ENCODE data around the gene MNX1.

DNA sequence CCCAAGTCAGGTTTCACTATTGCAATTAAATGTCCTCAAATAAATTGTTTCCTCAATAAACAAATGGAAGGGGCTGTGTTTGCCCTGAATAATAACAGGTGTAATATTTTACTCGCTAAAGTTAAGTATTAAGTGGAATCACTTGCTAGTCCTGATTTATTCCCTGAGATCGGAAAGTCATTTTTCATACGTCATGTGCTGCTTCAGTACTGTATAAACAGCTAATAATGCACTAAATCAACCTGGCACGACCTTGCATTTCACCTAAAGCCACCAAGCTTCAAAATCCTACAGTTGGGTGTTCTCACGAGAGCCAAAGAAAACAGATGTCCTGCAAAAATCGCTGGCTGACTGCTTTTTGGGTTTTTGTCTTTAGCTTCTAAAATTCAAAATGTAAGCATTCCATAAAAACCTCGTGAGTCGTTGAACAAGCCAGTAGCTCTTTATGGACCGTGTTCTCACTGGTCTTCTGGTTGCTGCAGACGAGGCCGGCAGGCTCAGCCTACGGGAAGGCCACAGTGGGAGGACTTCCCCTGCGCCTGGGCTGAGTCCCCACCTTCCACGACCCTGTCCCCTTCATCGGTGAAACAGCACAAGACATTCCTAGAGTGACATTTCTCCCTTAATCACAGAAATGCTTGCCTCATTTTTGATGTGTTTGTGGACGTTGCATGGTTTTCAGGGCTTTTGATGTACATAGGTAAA is 17.9 kb upstream of the MNX1 start:
- TF ChIP-seq, protein P1, sequence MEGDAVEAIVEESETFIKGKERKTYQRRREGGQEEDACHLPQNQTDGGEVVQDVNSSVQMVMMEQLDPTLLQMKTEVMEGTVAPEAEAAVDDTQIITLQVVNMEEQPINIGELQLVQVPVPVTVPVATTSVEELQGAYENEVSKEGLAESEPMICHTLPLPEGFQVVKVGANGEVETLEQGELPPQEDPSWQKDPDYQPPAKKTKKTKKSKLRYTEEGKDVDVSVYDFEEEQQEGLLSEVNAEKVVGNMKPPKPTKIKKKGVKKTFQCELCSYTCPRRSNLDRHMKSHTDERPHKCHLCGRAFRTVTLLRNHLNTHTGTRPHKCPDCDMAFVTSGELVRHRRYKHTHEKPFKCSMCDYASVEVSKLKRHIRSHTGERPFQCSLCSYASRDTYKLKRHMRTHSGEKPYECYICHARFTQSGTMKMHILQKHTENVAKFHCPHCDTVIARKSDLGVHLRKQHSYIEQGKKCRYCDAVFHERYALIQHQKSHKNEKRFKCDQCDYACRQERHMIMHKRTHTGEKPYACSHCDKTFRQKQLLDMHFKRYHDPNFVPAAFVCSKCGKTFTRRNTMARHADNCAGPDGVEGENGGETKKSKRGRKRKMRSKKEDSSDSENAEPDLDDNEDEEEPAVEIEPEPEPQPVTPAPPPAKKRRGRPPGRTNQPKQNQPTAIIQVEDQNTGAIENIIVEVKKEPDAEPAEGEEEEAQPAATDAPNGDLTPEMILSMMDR (IDR thresholded peaks at IDR 0.05; ENCODE audit: insufficient read depth, low read depth, low read length): no peak
- TF ChIP-seq EZH2 (IDR thresholded peaks at IDR 0.05; ENCODE audit: insufficient read depth, low read length): no peak

Measured in astrocyte (in vitro differentiated cells and primary cell).